ENCODE data around the gene PRICKLE1. TPM values are rescaled to one million over a fixed set of nuclear protein-coding genes. Genes with fewer than 3 reads are reported as not detected.
"Not testable (repeated sequence)": the region's sequence is repeated elsewhere in the genome, so short reads cannot be mapped to it uniquely, and the experiment has no call there.

The PRICKLE1 gene
- total and polyA plus RNA-seq, 2 experiments from 2014 or later: 7.7 to 51.7 TPM

DNA sequence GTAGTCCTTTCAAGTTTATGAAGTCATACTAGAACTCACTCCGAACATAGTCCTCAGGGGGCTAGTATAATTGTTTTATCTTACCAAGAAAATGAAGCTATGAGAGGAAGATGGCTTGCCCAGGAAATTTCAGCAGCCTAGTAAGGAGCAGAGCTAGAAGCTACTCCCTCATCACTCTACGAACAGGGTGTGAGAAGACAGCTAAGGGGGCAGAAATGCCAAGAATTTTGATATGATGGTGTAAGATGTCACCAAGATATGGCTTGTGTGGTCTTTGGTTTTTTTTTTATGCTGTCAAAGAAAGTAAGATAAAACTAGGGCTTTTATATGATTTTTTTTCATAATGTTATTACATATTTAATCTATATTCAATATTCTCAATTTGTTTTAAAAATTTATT lies 47.6 kb downstream of the PRICKLE1 start:
- H3K4me2 ChIP-seq: no peak overlapping the region
- Mint-ChIP-seq H3K4me3 (no peak overlapping the region), H3K9me3 (no peaks in the 10 kb centered on the region), H3K27me3 (ENCODE audit: insufficient read depth, low read depth, poor library complexity) (no peaks in the 10 kb centered on the region), H3K36me3 (ENCODE audit: low read depth) (no peaks in the 10 kb centered on the region), H3K27ac (no peak overlapping the region), H3K4me1 (peaks cover 10% of the 10 kb centered on the region; the same call in 2 of the 3 replicates)
- TF ChIP-seq, protein P1, sequence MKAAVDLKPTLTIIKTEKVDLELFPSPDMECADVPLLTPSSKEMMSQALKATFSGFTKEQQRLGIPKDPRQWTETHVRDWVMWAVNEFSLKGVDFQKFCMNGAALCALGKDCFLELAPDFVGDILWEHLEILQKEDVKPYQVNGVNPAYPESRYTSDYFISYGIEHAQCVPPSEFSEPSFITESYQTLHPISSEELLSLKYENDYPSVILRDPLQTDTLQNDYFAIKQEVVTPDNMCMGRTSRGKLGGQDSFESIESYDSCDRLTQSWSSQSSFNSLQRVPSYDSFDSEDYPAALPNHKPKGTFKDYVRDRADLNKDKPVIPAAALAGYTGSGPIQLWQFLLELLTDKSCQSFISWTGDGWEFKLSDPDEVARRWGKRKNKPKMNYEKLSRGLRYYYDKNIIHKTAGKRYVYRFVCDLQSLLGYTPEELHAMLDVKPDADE (IDR thresholded peaks at IDR 0.05): no peak
- H3K9me2 ChIP-seq (ENCODE audit: insufficient read depth): no peaks in the 10 kb centered on the region
- no peak overlapping the region for H3K4me3 ChIP-seq
- no peaks in the 10 kb centered on the region for H3F3A ChIP-seq (replicated peaks; ENCODE audit: low read depth)
- H3K4me1 ChIP-seq (ENCODE audit: insufficient read depth): peaks cover 7% of the 10 kb centered on the region; the same call in 1 of the 2 replicates
- H2AFZ ChIP-seq: no peak overlapping the region
- H3K79me2 ChIP-seq (replicated peaks; ENCODE audit: insufficient read depth): no peaks in the 10 kb centered on the region
- H3K27ac ChIP-seq (ENCODE audit: low read depth): no peak overlapping the region
- H3K36me3 ChIP-seq (ENCODE audit: insufficient read depth): no peaks in the 10 kb centered on the region
- ATAC-seq (no peak), DNase-seq (ENCODE audit: low spot score) (no peak)
- no peaks in the 10 kb centered on the region for H4K20me1 ChIP-seq (replicated peaks; ENCODE audit: insufficient read depth)
- no peaks in the 10 kb centered on the region for H3K27me3 ChIP-seq (ENCODE audit: insufficient read depth)

DNA sequence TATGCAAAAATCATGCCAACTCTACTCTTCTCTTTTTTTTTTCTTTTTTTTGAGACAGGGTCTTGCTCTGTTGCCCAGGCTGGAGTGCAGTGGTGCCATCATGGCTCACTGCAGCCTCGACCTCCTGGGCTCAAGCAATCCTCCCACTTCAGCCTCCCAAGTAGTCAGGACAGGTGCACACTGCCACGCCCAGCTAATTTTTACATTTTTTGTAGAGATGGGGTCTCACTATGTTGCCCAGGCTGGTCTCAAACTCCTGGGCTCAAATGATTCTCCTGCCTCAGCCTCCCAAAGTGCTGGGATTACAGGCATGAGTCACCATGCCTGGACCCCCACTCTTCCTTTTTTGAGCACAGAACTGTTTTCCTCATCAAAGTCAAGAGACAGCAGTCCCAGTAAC lies 48.2 kb downstream of the PRICKLE1 start:
- not testable (repeated sequence) for DNase-seq (ENCODE audit: low spot score); H3K9me2 ChIP-seq (ENCODE audit: insufficient read depth); H3K36me3 ChIP-seq (ENCODE audit: insufficient read depth); H3K27me3 ChIP-seq (ENCODE audit: insufficient read depth); ATAC-seq; H3K79me2 ChIP-seq (replicated peaks; ENCODE audit: insufficient read depth); H2AFZ ChIP-seq; H4K20me1 ChIP-seq (replicated peaks; ENCODE audit: insufficient read depth); H3K4me3 ChIP-seq; H3F3A ChIP-seq (replicated peaks; ENCODE audit: low read depth); H3K27ac ChIP-seq (ENCODE audit: low read depth); H3K36me3 Mint-ChIP-seq (ENCODE audit: low read depth); H3K27ac Mint-ChIP-seq; H3K9me3 Mint-ChIP-seq; H3K4me3 Mint-ChIP-seq; H3K27me3 Mint-ChIP-seq (ENCODE audit: insufficient read depth, low read depth, poor library complexity); H3K4me1 ChIP-seq (ENCODE audit: insufficient read depth); H3K4me1 Mint-ChIP-seq; H3K4me2 ChIP-seq

DNA sequence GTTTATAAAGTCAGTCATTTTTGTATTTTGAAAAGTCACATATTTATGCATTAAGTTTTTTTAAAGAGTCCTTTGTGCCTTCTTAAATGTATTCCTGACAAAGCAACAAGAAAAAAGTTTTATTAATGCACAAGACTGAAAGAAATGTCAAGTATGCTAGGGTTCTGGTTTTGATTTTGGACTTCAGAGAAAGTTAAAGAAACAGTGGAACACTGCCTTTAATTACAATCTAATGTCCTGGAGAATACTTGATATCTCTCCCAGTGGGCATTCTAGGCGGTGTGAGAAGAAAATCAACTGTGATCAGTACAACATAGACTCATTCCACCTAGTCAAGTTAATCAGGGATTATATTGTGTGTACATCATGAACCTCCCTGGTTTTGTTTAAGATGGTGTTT lies 49.9 kb downstream of the PRICKLE1 start:
- H3K36me3 ChIP-seq (ENCODE audit: insufficient read depth): no peaks in the 10 kb centered on the region
- no peaks in the 10 kb centered on the region for H3K4me1 ChIP-seq (ENCODE audit: insufficient read depth)
- no peaks in the 10 kb centered on the region for H3K9me2 ChIP-seq (ENCODE audit: insufficient read depth)
- no peaks in the 10 kb centered on the region for H3K9me3 Mint-ChIP-seq
- no peaks in the 10 kb centered on the region for H3K36me3 Mint-ChIP-seq (ENCODE audit: low read depth)
- no peak overlapping the region for H3K27ac ChIP-seq (ENCODE audit: low read depth)
- H3K4me3 ChIP-seq: no peak overlapping the region
- H3K4me1 Mint-ChIP-seq: peaks cover 6% of the 10 kb centered on the region; the same call in 2 of the 3 replicates
- no peak overlapping the region for H3K4me2 ChIP-seq
- no peaks in the 10 kb centered on the region for H4K20me1 ChIP-seq (replicated peaks; ENCODE audit: insufficient read depth)
- DNase-seq (ENCODE audit: low spot score) (no peak), ATAC-seq (no peak)
- H3K4me3 Mint-ChIP-seq: no peak overlapping the region
- no peak overlapping the region for H3K27ac Mint-ChIP-seq
- H3F3A ChIP-seq (replicated peaks; ENCODE audit: low read depth): no peaks in the 10 kb centered on the region
- no peaks in the 10 kb centered on the region for H3K27me3 Mint-ChIP-seq (ENCODE audit: insufficient read depth, low read depth, poor library complexity)
- H3K79me2 ChIP-seq (replicated peaks; ENCODE audit: insufficient read depth): no peaks in the 10 kb centered on the region
- H2AFZ ChIP-seq: no peak overlapping the region
- H3K27me3 ChIP-seq (ENCODE audit: insufficient read depth): no peaks in the 10 kb centered on the region
- no peak for TF ChIP-seq POLR2AphosphoS5 (IDR thresholded peaks at IDR 0.05; ENCODE audit: low read depth)
- TF ChIP-seq, protein P2, sequence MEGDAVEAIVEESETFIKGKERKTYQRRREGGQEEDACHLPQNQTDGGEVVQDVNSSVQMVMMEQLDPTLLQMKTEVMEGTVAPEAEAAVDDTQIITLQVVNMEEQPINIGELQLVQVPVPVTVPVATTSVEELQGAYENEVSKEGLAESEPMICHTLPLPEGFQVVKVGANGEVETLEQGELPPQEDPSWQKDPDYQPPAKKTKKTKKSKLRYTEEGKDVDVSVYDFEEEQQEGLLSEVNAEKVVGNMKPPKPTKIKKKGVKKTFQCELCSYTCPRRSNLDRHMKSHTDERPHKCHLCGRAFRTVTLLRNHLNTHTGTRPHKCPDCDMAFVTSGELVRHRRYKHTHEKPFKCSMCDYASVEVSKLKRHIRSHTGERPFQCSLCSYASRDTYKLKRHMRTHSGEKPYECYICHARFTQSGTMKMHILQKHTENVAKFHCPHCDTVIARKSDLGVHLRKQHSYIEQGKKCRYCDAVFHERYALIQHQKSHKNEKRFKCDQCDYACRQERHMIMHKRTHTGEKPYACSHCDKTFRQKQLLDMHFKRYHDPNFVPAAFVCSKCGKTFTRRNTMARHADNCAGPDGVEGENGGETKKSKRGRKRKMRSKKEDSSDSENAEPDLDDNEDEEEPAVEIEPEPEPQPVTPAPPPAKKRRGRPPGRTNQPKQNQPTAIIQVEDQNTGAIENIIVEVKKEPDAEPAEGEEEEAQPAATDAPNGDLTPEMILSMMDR (conservative IDR thresholded peaks at IDR 0.05; ENCODE audit: low read depth in 2 of 2): no peak
- no peak for TF ChIP-seq NANOG (IDR thresholded peaks at IDR 0.05; ENCODE audit: borderline replicate concordance)
- no peak for TF ChIP-seq ZNF114 (CRISPR knock-in tag; IDR thresholded peaks at IDR 0.05)
- TF ChIP-seq, protein P3, sequence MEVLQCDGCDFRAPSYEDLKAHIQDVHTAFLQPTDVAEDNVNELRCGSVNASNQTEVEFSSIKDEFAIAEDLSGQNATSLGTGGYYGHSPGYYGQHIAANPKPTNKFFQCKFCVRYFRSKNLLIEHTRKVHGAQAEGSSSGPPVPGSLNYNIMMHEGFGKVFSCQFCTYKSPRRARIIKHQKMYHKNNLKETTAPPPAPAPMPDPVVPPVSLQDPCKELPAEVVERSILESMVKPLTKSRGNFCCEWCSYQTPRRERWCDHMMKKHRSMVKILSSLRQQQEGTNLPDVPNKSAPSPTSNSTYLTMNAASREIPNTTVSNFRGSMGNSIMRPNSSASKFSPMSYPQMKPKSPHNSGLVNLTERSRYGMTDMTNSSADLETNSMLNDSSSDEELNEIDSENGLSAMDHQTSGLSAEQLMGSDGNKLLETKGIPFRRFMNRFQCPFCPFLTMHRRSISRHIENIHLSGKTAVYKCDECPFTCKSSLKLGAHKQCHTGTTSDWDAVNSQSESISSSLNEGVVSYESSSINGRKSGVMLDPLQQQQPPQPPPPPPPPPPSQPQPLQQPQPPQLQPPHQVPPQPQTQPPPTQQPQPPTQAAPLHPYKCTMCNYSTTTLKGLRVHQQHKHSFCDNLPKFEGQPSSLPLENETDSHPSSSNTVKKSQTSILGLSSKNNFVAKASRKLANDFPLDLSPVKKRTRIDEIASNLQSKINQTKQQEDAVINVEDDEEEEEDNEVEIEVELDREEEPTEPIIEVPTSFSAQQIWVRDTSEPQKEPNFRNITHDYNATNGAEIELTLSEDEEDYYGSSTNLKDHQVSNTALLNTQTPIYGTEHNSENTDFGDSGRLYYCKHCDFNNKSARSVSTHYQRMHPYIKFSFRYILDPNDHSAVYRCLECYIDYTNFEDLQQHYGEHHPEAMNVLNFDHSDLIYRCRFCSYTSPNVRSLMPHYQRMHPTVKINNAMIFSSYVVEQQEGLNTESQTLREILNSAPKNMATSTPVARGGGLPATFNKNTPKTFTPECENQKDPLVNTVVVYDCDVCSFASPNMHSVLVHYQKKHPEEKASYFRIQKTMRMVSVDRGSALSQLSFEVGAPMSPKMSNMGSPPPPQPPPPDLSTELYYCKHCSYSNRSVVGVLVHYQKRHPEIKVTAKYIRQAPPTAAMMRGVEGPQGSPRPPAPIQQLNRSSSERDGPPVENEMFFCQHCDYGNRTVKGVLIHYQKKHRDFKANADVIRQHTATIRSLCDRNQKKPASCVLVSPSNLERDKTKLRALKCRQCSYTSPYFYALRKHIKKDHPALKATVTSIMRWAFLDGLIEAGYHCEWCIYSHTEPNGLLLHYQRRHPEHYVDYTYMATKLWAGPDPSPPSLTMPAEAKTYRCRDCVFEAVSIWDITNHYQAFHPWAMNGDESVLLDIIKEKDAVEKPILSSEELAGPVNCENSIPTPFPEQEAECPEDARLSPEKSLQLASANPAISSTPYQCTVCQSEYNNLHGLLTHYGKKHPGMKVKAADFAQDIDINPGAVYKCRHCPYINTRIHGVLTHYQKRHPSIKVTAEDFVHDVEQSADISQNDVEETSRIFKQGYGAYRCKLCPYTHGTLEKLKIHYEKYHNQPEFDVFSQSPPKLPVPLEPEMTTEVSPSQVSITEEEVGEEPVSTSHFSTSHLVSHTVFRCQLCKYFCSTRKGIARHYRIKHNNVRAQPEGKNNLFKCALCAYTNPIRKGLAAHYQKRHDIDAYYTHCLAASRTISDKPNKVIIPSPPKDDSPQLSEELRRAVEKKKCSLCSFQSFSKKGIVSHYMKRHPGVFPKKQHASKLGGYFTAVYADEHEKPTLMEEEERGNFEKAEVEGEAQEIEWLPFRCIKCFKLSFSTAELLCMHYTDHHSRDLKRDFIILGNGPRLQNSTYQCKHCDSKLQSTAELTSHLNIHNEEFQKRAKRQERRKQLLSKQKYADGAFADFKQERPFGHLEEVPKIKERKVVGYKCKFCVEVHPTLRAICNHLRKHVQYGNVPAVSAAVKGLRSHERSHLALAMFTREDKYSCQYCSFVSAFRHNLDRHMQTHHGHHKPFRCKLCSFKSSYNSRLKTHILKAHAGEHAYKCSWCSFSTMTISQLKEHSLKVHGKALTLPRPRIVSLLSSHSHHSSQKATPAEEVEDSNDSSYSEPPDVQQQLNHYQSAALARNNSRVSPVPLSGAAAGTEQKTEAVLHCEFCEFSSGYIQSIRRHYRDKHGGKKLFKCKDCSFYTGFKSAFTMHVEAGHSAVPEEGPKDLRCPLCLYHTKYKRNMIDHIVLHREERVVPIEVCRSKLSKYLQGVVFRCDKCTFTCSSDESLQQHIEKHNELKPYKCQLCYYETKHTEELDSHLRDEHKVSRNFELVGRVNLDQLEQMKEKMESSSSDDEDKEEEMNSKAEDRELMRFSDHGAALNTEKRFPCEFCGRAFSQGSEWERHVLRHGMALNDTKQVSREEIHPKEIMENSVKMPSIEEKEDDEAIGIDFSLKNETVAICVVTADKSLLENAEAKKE (CRISPR knock-in tag; IDR thresholded peaks at IDR 0.05): no peak
- TF ChIP-seq STAT1 (IDR thresholded peaks at IDR 0.05; ENCODE audit: unreplicated experiment): no peak
- TF ChIP-seq, protein P1 (IDR thresholded peaks at IDR 0.05): no peak
